Coronary artery (tissue), 2 donors: Measurements from ENCODE around the gene LRRN4CL.

Experiments used
- DNase-seq: peaks from one replicate; pipeline ENCODE4 v3.0.0-alpha.2; 2017; ENCODE audit warnings: low spot score
- H3K27ac ChIP-seq, 2 donors: fragments of 200-600 bp; sonication (generic); one replicate each; pipeline ENCODE4 v1.5.1; 2016 to 2019
- H3K4me3 ChIP-seq: fragments of 200-600 bp; sonication (generic); 2 replicates; pipeline ENCODE4 v1.5.1; 2016; ENCODE audit warnings: mild to moderate bottlenecking, moderate library complexity
- TF ChIP-seq, protein P1 (sequence below): fragments of 200-600 bp; sonication (generic); IDR thresholded peaks from one replicate; pipeline ENCODE4 v1.5.1; 2019; ENCODE audit warnings: antibody characterized with exemption

LRRN4CL gene

DNA sequence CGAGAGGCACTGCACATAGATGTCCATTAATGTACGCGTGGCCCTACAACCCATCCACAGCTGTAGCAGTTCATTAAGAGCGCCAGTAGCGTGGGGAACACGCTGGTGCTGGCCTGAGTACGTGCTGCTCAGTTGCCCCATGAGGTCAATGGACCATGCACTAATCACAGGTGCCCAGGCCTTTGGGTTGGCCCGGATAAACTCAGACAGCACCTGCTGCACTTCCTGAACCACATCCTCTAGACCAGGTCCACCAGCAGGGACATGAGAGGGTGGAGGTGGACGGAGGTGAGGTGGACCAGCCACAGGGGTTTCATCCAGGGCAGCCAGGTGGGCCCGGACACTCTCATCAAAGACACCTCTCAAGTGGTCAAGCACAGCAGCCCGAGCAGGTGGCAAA is 39.8 kb downstream of the LRRN4CL start:
- TF ChIP-seq, protein P1, sequence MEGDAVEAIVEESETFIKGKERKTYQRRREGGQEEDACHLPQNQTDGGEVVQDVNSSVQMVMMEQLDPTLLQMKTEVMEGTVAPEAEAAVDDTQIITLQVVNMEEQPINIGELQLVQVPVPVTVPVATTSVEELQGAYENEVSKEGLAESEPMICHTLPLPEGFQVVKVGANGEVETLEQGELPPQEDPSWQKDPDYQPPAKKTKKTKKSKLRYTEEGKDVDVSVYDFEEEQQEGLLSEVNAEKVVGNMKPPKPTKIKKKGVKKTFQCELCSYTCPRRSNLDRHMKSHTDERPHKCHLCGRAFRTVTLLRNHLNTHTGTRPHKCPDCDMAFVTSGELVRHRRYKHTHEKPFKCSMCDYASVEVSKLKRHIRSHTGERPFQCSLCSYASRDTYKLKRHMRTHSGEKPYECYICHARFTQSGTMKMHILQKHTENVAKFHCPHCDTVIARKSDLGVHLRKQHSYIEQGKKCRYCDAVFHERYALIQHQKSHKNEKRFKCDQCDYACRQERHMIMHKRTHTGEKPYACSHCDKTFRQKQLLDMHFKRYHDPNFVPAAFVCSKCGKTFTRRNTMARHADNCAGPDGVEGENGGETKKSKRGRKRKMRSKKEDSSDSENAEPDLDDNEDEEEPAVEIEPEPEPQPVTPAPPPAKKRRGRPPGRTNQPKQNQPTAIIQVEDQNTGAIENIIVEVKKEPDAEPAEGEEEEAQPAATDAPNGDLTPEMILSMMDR: no peak
- no peak for DNase-seq
- Histone ChIP-seq H3K27ac (no peak overlapping the region), H3K4me3 (no peak overlapping the region)

- Histone ChIP-seq H3K4me3 (no peak overlapping the region), H3K27ac (no peak overlapping the region)
- DNase-seq: no peak
- TF ChIP-seq, protein P1: no peak
These were observed 40.4 kb downstream of the LRRN4CL start for GRCh38 chr11:62648967-62649364.

DNA sequence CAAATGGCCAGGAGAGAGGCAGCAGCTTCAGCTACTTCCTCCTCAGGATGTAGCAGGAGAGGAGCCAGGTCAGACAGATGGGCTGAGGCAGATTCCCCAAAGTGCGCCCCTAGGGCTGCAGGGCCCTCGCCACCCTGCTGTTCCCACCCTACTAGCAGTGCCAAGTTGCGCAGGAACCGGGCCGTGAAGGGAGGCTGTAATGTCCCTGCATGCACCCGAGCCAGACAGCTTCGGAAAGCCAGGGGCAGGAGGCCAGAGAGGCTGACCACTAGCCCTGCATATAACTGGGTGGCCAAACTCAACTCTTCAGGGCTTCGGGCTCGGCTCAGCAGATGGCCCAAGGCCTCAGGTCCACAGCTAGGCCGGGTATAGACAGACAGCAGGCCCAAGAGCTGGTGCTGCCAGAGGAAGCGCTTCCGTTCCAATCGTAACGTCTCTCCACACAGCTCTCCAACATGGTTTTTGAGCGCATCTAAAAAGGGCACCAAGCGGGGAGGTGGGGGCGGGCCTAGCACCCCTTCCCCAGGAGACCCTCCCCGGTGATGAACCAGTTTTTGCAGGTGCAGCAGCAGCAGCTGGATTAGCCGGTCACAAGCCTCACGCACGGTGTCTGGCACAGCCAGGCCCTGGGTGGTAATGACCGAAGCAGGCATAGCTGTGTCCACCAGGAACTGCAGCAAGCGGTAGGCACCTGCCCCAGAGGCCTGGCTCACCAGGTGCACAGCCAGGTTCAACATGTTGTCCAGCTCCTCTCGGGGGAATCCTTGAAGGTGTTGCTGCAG is 41.0 kb downstream of the LRRN4CL start:
- H3K4me3 ChIP-seq: no peak overlapping the region
- no peak for DNase-seq
- H3K27ac ChIP-seq: no peak overlapping the region
- TF ChIP-seq, protein P1: no peak

DNA sequence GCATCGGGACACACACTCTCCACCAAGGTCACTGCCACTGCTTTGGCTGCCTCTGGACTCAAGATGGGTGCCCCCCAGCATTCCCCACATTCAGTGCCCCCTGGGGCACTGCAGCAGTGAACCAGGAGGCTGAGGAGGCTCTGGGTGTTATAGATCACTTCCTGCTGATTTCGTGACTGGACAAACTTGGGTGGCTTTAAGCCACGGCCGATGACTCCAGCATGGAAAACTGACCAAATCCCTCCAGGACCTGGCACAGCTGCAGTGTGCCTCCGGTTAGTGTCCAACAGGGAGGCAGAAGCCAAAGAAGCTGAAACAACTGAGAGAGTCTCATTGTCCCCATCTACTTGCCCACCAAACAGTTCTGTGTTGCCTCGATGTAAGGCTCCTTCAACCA is 41.7 kb downstream of the LRRN4CL start:
- TF ChIP-seq, protein P1: no peak
- no peak overlapping the region for H3K27ac ChIP-seq
- H3K4me3 ChIP-seq: no peak overlapping the region

DNA sequence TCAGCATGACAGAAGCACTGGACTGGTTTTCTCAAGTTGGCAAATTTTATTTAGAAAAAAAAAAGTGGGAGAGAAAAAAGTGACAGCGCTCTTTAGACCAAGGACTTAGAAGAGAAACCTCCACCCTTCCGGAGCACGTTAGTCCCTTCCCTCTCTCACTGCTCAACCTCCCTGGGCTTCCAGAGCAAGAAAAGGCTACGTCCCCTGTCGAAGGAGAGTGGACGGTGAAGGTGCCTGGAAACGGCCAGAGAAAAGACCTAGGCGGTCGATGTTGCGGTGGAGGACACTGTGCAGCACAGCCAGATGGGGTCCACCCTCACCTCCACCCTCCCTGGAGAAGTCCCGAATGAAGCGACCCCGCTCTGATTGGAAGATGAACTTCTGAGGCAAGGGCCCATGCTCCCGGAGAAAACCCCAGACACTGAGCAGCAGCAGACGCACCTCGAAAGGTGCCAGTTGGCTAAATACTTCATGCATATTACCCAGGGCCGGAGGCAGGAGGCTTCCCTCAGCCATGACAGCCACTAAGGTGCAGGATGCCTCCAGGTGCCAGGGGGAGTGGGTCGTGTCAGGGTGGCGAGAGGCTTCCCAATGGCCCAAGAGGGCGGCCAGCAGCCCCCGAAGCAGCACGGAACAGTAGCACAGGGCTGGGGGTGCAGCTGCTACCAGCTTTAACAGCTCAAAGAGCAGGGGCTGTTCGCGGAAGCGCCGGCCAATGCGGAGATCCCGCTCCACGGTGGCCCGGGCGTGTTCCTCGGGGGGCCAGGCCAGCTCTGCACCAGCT is 42.3 kb downstream of the LRRN4CL start:
- DNase-seq: no peak

More for the DNA sequence above, 41.7 kb downstream of the LRRN4CL start:
- no peak for DNase-seq

GRCh38 chr11:62645946-62646824 is 43.1 kb downstream of the LRRN4CL start, which contains the start of gene GANAB:
TSS of gene GANAB (minus strand) at chr11:62646613. CDS start at chr11:62646599, 14 bp downstream.
- peak; percentile 99 for DNase-seq
- TF ChIP-seq, protein P1: no peak
- peak within 1 kb of the TSS; percentile 80 to 90 for H3K27ac ChIP-seq
- H3K4me3 ChIP-seq: peak within 1 kb of the TSS; percentile 80

More for the DNA sequence above, 42.3 kb downstream of the LRRN4CL start:
- H3K4me3 ChIP-seq: peak overlapping the region; percentile 47
- TF ChIP-seq, protein P1: no peak
- H3K27ac ChIP-seq: peak overlapping the region in 1 of 2 donors; percentile 53
